GM19351 (cell line): ENCODE results near the gene ENOX1.

Experiments used
- ATAC-seq: cut with Tn5 transposase; IDR thresholded peaks from one replicate; pipeline ENCODE4 v1.9.1; 2021; ENCODE audit warnings: mild to moderate bottlenecking, moderate library complexity; ENCODE audit not compliant: unreplicated experiment

Gene ENOX1

DNA sequence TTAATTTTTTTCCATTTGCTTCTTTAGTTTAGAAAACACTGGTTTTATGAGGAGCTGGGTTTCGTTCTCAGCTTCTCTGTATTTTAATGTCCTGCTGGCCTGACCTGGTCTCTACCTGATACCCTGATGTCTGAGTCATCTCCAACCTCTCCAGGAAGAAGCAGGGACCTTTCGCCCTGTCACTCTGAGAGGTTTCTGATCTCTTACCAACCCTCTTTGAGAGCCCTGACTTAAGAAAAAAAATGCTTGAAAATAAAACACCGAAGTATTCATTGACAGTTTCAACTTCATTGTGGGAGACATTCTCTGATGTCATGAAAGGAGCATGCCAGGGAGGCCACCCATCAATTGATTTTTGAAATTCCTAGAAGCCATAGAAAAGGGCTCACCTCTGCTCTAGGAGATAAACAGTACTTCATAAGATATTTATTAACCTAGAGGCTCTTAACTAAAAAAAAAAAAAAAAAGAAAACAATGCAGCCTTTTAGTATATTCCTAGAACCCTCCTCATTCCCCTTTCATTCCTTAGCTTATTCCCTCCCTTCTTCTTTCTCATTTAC is 234.8 kb downstream of the ENOX1 start:
- no peak for ATAC-seq

DNA sequence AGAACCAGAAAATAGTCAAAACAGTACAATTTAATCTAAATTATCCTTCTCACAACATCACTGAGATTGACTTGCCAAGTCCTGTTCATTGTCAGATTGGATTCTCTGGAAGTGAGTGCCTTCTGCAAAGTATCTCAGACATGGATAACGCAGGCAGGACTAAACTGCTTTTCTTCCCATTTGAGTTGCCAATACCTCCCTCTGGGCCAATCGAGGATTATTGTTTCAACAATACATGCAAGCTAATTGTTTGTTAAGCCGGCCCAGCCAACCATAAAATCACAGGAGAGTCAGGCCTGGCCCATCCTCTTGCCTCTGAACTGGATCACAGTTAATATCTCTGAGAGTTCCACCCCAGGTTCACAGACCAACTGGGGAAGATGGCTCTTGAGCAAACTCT is 240.0 kb downstream of the ENOX1 start:
- no peak for ATAC-seq

GRCh38 chr13:43546251-43546650 is 240.5 kb downstream of the ENOX1 start:
- ATAC-seq: no peak

- ATAC-seq: no peak
Observed at GRCh38 chr13:43545317-43545874, 241.4 kb downstream of the ENOX1 start.

GRCh38 chr13:43544631-43545030 is 242.1 kb downstream of the ENOX1 start:
- ATAC-seq: no peak

GRCh38 chr13:43544011-43544410 is 242.8 kb downstream of the ENOX1 start:
- ATAC-seq: no peak

DNA sequence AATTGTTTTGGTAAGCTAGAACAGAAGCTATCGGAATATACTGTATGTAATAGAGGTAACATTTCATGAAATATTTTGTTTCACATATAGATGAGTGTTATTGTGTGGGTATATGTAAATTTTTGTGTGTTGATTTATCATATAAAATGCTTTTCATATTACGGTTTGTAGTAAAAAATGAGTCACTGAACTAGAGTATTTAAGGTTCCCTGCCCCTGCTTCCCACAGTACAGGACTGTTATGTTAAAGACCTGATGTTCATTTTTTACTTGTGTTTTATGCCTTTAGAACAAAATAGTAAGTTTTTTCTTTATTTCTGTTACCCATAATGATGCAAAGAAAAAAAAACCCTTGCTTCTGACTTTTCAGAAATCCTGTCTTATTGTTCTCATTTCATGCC is 243.4 kb downstream of the ENOX1 start:
- no peak for ATAC-seq

- ATAC-seq: no peak
Observed at GRCh38 chr13:43537124-43537523, 249.6 kb downstream of the ENOX1 start.

- ATAC-seq: no peak
Observed at GRCh38 chr13:43529796-43530195, 257.0 kb downstream of the ENOX1 start.

DNA sequence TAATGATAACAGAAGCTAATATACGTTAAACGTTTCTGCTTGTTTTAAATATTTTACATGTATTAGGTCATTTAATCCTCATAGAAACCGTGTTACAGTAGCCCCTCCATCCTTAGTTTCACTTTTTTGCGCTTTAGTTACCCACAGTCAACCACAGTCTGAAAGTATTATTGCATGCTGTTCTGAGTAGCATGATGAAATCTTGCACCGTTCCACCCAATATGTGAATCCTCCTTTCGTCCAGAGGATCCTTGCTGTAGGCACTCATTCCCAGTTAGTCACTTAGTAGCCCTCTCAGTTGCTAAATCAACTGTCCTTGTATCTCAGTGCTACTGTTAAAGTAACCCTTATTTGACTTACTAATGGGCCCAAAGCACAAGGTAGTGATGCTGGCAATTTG is 257.8 kb downstream of the ENOX1 start:
- ATAC-seq: no peak

- ATAC-seq: no peak
Observed at GRCh38 chr13:43522788-43523187, 264.0 kb downstream of the ENOX1 start.

DNA sequence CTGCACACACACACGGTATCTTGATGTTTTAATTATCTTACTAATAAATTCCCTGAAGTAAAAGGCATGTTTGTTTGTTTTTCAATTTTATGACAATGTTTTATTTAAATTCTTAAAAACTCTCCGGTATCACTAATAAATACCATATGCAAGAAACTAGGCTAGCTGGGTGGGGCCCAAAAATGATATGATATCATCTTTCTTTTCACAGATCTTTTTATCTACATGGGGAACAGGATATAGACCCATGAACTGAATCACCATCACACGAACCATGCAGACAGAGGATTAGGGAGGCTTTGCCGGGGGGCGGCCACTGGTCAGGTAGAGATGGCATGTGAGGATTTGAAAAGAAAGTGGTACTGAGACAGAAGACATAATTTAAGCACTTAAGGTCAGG is 266.4 kb downstream of the ENOX1 start:
- no peak for ATAC-seq

DNA sequence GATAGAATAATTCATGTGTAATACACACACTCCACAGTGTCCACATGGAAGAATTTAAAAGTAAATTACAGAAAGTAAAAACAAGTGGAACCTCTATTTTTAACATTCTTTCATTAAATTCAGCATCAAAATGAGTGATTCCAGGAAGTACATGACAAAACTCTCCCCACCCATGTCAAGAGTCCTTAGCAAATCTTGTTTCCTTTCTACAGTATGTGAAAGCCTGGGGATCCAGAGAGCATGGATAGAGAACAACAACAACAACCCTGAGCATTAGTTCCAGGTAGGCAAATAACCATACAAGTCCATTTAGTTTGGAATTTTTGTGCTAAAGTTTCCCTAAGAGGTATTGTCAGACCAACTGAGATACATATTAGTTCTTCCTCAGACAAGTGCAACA is 267.9 kb downstream of the ENOX1 start:
- ATAC-seq: no peak

DNA sequence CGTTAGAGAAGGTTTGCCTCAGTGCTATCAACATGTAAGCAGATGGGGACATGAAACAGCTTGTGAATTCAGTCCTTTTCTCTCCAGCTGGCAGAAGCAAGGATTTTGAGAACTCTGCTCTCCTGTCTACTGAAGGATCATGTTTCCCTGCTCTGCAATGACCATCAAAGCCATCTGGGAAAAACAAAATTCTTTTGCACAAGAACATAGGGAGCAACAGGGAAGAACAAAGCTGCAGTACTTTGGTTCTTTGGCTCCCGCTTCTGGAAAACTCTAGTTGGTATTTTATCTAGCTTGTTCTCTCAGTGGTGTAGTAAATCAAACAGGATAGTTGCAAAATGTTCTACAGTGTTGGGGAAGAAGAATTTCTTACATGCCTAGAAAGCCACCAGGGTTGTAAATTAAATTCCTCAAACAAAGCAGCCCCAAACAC is 270.4 kb downstream of the ENOX1 start:
- ATAC-seq: no peak

DNA sequence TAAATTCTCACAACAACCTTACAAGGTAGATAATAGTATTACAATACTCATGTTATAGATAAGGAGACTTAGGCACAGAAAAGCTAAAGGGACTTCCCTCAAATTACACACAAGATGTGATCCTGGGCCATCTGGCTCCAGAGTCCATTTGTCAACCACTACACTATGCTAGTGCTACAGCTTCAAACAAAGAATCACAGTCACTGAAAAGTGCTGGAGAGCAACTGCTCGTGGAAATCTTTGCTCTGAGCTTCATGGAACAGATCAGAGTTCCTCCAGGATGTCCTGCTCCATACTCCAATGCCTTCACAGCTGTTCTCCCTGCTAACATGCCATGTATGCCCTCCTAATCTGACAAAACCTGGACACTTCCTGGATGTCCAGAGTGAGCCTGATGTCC is 271.2 kb downstream of the ENOX1 start:
- no peak for ATAC-seq

GRCh38 chr13:43514311-43514710 is 272.5 kb downstream of the ENOX1 start:
- ATAC-seq: no peak

DNA sequence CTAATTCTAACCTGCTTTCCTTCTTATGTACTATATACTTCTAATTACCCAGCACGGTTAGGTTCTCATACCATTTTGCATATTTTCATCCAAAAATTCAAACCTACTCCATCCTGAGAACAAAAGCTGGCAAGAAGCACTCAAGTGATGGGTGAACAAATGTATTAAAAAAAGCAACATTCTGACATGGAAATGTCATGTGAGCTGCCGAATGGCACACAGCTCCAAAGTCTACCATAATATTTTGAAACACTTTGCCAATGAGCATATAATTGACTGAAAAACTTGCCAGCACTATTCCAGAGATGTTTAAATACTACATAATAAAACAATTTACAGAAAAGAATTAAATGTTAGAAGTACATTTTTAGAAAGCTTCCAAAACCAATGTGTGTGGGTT is 274.6 kb downstream of the ENOX1 start:
- ATAC-seq: no peak

DNA sequence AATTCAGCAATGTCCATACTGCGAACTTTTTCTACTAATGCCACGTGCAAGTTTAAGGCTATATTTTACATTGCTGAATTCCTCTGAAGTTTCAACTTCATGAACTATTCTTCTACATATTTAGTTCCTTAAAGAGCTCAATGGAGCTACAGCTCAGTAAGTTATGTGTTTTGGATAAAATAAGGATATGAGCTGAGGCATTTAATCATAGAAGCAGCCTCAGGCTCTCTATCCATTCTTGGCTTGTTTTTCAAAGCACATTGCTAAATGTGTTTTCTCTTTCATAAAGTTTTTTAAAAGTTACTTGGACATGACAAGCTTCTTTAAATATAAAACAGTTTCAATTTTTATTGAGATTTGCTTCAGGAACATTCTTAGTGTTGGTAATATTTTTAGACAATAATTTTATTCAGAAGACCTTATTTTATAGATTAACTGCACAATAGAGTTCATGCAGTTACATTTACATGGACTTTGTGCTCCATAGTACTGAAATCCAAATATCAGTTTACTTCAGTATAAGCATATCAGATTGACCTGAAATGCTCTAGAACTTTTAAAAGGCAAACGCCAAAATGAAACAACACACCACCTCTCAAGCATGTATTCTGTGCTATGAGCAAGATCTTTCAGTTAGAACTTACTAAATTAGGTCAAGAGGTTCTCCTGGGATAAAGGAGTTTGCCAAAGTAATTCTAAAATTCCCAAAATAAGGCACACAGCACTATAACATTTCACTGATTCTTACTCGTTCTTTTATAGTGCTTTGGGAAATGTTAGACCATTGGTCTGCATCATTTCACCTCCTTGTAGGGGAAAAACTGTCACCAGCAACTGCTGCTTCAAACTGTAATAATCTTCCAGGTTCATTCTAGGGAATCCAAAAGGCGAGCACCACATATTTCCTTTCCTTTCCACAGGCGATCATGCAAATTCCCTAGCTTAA is 275.5 kb downstream of the ENOX1 start:
- no peak for ATAC-seq

GRCh38 chr13:43495732-43496131 is 291.0 kb downstream of the ENOX1 start:
- no peak for ATAC-seq

DNA sequence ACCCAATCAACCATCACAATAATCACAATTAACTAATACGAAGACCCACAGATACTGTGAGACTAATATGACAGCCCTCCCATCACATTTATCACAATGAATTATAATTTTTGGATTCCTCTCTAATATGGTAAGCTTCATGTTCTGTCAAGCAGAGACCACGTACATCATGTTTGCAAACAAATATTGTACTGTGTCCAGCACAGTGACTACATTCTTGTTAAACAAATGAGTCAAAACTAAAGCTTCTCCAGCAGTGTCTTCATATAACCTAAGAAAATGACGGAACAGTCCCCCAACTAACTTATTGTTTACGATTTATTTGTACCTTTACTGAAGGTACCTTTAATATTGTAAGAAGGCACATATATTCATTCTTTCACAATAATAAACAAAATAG is 292.6 kb downstream of the ENOX1 start:
- ATAC-seq: no peak

GRCh38 chr13:43493496-43494000 is 293.2 kb downstream of the ENOX1 start:
- ATAC-seq: no peak

DNA sequence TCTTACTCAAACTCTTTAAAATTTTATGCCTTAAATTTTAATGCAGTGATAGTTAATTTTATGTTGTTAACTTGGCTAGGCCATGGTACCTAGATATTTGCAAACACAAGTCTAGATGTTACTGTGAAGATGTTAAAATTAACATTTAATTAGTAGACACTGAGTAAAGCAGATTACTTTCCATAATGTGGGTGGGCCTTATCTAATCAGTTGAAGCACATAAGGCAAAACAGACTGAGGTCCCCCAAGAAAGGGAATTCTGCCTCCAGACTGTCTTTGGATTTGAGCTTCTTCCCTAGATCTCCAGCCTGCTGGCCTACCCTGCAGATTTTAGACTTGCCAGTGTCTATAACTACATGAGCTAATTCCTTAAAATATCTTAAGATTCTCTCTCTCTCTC is 294.0 kb downstream of the ENOX1 start:
- ATAC-seq: no peak
